K562 (cell line): Measurements from ENCODE around the gene SKAP1. TPM values are rescaled to one million over a fixed set of nuclear protein-coding genes. Genes with fewer than 3 reads are reported as not detected.
"Not testable (repeated sequence)": the region's sequence is repeated elsewhere in the genome, so short reads cannot be mapped to it uniquely, and the experiment has no call there.

ENCODE experiments used
- ATAC-seq: fragments of 200-7000 bp; cut with Tn5 transposase; 3 replicates; pipeline ENCODE4 v1.9.1; 2020; ENCODE audit warnings: moderate library complexity
- BruUV-seq: library from RNA; stranded (reverse); fragments of 400-500 nt; replicated peaks from 2 replicates; lab custom pipeline; 2021; lab: Mats Ljungman, UMichigan
- CTCF ChIA-PET: fragments of 300-600 bp; formaldehyde crosslinking; extraction: SDS; loops from one replicate; lab custom pipeline; 2021; ENCODE audit warnings: low intra/inter-chr PET ratio; lab: Yijun Ruan, JAX
- POLR2A ChIA-PET: fragments of 300-600, 350-650 bp; sonication (Branson Sonifier 250); formaldehyde crosslinking; extraction: SDS; loops from one replicate; lab custom pipeline; 2021; ENCODE audit warnings: antibody characterized with exemption, inconsistent platforms; lab: Yijun Ruan, JAX
- DNase-seq, 4 experiments: peaks; one replicate each; pipeline versions ENCODE4 v3.0.0 to v3.0.0-alpha.2; 2011 to 2018; ENCODE audit warnings: low spot score in 3 of 4, mixed read lengths in 3 of 4; ENCODE audit errors: extremely low read depth in 1 of 4
- FAIRE-seq: peaks from 2 replicates; lab custom pipeline; 2011; peaks lifted over from hg19 to GRCh38; lab: Jason Lieb, UNC
- H2AFZ ChIP-seq: 2 replicates; pipeline ENCODE4 v1.6.0; 2011; ENCODE audit warnings: low read depth, low read length, control low read depth, inconsistent platforms
- H3K27ac ChIP-seq: fragments of 200-600 bp; 3 replicates; pipeline ENCODE4 v1.8.0; 2011; ENCODE audit warnings: low read depth, mild to moderate bottlenecking, control low read depth, inconsistent platforms, low read length, moderate library complexity, mixed read lengths; ENCODE audit errors: extremely low read depth
- H3K27me3 ChIP-seq, 2 experiments: fragments of 300-600 bp in 1 of 2; 2 replicates in 1 of 2; 3 replicates in 1 of 2; pipeline versions ENCODE4 v1.6.0 to v1.8.0; 2011; ENCODE audit warnings: inconsistent platforms in 2 of 2, low read length in 2 of 2, mild to moderate bottlenecking in 1 of 2, mixed read lengths in 1 of 2, moderate library complexity in 1 of 2; ENCODE audit not compliant: control insufficient read depth in 2 of 2, insufficient read depth in 2 of 2
- H3K36me3 ChIP-seq: fragments of 300-600 bp; 3 replicates; pipeline ENCODE4 v1.8.0; 2011; ENCODE audit warnings: mild to moderate bottlenecking, low read length, inconsistent platforms; ENCODE audit not compliant: control insufficient read depth, insufficient read depth
- H3K4me1 ChIP-seq, 2 experiments: fragments of 200-600 bp in 1 of 2; replicated peaks in 1 of 2; 2 replicates in 1 of 2; 3 replicates in 1 of 2; pipeline versions ENCODE4 v1.5.1 to v1.8.0; 2011; ENCODE audit warnings: inconsistent platforms in 2 of 2, low read length in 2 of 2, mild to moderate bottlenecking in 1 of 2, mixed read lengths in 1 of 2, moderate library complexity in 1 of 2; ENCODE audit not compliant: control insufficient read depth in 2 of 2, insufficient read depth in 2 of 2
- H3K4me2 ChIP-seq: 2 replicates; pipeline ENCODE4 v1.6.1; 2011; ENCODE audit warnings: low read length, control low read depth, inconsistent platforms, mixed read lengths; ENCODE audit not compliant: insufficient read depth
- H3K4me3 ChIP-seq: fragments of 200-600 bp; sonication (generic), shearing (Covaris generic); 2 replicates; pipeline ENCODE4 v1.5.1; 2016; ENCODE audit warnings: control low read depth, inconsistent platforms
- H3K79me2 ChIP-seq: fragments of 200-600 bp; 3 replicates; pipeline ENCODE4 v1.8.0; 2011; ENCODE audit warnings: low read length, inconsistent platforms; ENCODE audit not compliant: control insufficient read depth, insufficient read depth
- H3K9ac ChIP-seq, 2 experiments: 2 replicates each; pipeline versions ENCODE4 v1.6.0 to v1.6.1; 2011; ENCODE audit warnings: low read depth in 2 of 2, low read length in 2 of 2, control low read depth in 1 of 2, inconsistent platforms in 1 of 2, mild to moderate bottlenecking in 1 of 2, mixed read lengths in 1 of 2; ENCODE audit not compliant: insufficient read depth in 1 of 2
- H3K9me1 ChIP-seq: one replicate; pipeline ENCODE4 v1.6.0; 2011; ENCODE audit warnings: inconsistent platforms, mild to moderate bottlenecking, low read length, moderate library complexity; ENCODE audit not compliant: control insufficient read depth, insufficient read depth
- H3K9me3 ChIP-seq: replicated peaks from 2 replicates; pipeline ENCODE4 v1.5.1; 2011; ENCODE audit warnings: low read depth, low read length, inconsistent platforms; ENCODE audit not compliant: control insufficient read depth, insufficient read depth
- H4K20me1 ChIP-seq: replicated peaks from 2 replicates; pipeline ENCODE4 v1.6.1; 2011; ENCODE audit warnings: low read length, inconsistent platforms, mixed read lengths; ENCODE audit not compliant: control insufficient read depth, insufficient read depth
- GATA2 ChIP-seq: sonication (generic); formaldehyde crosslinking; IDR thresholded peaks from 2 replicates; pipeline ENCODE4 v1.4.0; 2020; ENCODE audit warnings: mild to moderate bottlenecking, missing genetic modification reagents
- NR2C2 ChIP-seq, 2 experiments: fragments of 200-800 bp in 1 of 2; sonication (Bioruptor generic) in 1 of 2; sonication (generic) in 1 of 2; formaldehyde crosslinking in 1 of 2; IDR thresholded peaks; 2 replicates each; pipeline versions ENCODE4 v1.6.1 to v1.8.0; 2016 to 2022; ENCODE audit warnings: mild to moderate bottlenecking in 1 of 2, missing compliant biosample characterization in 1 of 2, missing genetic modification characterization in 1 of 2, missing genetic modification reagents in 1 of 2
- RBM25 ChIP-seq: fragments of 200-400 bp; formaldehyde crosslinking; IDR thresholded peaks from 2 replicates; pipeline ENCODE4 v1.6.1; 2018; ENCODE audit warnings: low read length, low read depth, moderate library complexity; ENCODE audit not compliant: severe bottlenecking
- SMC3 ChIP-seq: conservative IDR thresholded peaks from 2 replicates; pipeline ENCODE4 v1.6.1; 2011; ENCODE audit warnings: low read depth, low read length, improper control_type of control experiment; ENCODE audit not compliant: insufficient read depth
- SRSF3 ChIP-seq: fragments of 200-400 bp; formaldehyde crosslinking; IDR thresholded peaks from 2 replicates; pipeline ENCODE4 v1.6.1; 2016; ENCODE audit warnings: mild to moderate bottlenecking, low read length, moderate library complexity; ENCODE audit not compliant: insufficient read depth
- STAT5B ChIP-seq: fragments of 250-450 bp; sonication (Bioruptor Pico); IDR thresholded peaks from 2 replicates; pipeline ENCODE4 v1.8.0; 2021; ENCODE audit warnings: mild to moderate bottlenecking, inconsistent platforms
- ZNF311 ChIP-seq: fragments of 250-450 bp; sonication (Bioruptor Pico); IDR thresholded peaks from 2 replicates; pipeline ENCODE4 v1.4.0; 2020; ENCODE audit warnings: mild to moderate bottlenecking, moderate library complexity
- ZNF518B ChIP-seq: fragments of 250-450 bp; sonication (Bioruptor Pico); IDR thresholded peaks from 2 replicates; pipeline ENCODE4 v1.5.0; 2021; ENCODE audit warnings: mild to moderate bottlenecking, moderate library complexity
- WGBS: fragments of 100-300 bp; shearing (Covaris generic); methylation state at CpG from one replicate; pipeline ENCODE4 v1.1.6; 2016; ENCODE audit warnings: low coverage, mixed read lengths; ENCODE audit not compliant: insufficient coverage; ENCODE audit errors: missing lambda C conversion rate; 5-methylcytosine and 5-hydroxymethylcytosine counted together
- in situ Hi-C: fragments of 300-500 bp; cut with MboI; formaldehyde crosslinking; loops from 4 replicates; pipeline ENCODE4 v1.15.0; 2018; ENCODE audit warnings: inconsistent platforms, mixed read lengths
- intact Hi-C: fragments of 100-400 bp; cut with micrococcal nuclease; formaldehyde crosslinking; loops from 2 replicates; pipeline ENCODE4 v1.14.2; 2022
- polyA plus RNA-seq, 8 experiments: library from polyadenylated mRNA; depleted of rRNA in 4 of 8; stranded (reverse) in 5 of 8; unstranded in 3 of 8; fragments of >200 nt; fragmentation: Nextera tagmentation in 2 of 8; fragmentation: Illumina TruSeq in 1 of 8; extraction: Ambion mirVana in 2 of 8; extraction: Trizol in 1 of 8; gene quantifications; 2 replicates each; pipeline versions ENCODE4 v1.2.1 to v1.2.3, GENCODE V29; 2011 to 2014; ENCODE audit warnings: inconsistent platforms in 1 of 8, missing spikeins in 1 of 8
- total RNA-seq, 7 experiments: library from RNA; depleted of rRNA in 6 of 7; stranded (reverse); fragments of >200 nt in 6 of 7; fragmentation: Illumina TruSeq in 2 of 7; extraction: Trizol in 2 of 7; gene quantifications; 2 replicates each; pipeline versions ENCODE4 v1.2.1 to v1.2.3, GENCODE V29; 2011 to 2021; ENCODE audit warnings: low replicate concordance in 1 of 7

The SKAP1 gene
- total and polyA plus RNA-seq, 9 of the 15 experiments (the other 6 are each of a cell fraction or from before 2014, with no cell fraction given) = 0.06 to 0.80 (median 0.10) TPM; not detected in 4

GRCh38 chr17:48286917-48287316 is 143.1 kb downstream of the SKAP1 start:
- H3K27ac ChIP-seq, H3K4me2 ChIP-seq, FAIRE-seq, H2AFZ ChIP-seq, H3K4me1 ChIP-seq, DNase-seq, H3K9me3 ChIP-seq, ATAC-seq, H3K36me3 ChIP-seq, H3K27me3 ChIP-seq, H3K9ac ChIP-seq, intact Hi-C loops, BruUV-seq, H3K79me2 ChIP-seq, in situ Hi-C loops, CTCF ChIA-PET, H3K4me3 ChIP-seq, POLR2A ChIA-PET, H4K20me1 ChIP-seq, H3K9me1 ChIP-seq: not testable (repeated sequence)
- WGBS = 80% methylated on average over 9 of the region's 9 CpGs

GRCh38 chr17:48285614-48286013 is 144.4 kb downstream of the SKAP1 start:
- POLR2A ChIA-PET = no interaction called here
- CTCF ChIA-PET = no interaction called here
- no peak for DNase-seq
- Histone ChIP-seq H4K20me1 (no peaks in the 10 kb centered on the region), H3K9ac (no peak overlapping the region), H3K4me1 (peaks cover 0 to 5% of the 10 kb centered on the region in 2 experiments; a peak in 1 of 5 replicates), H2AFZ (no peak overlapping the region), H3K9me1 (no peaks in the 10 kb centered on the region), H3K9me3 (no peaks in the 10 kb centered on the region), H3K27ac (no peak overlapping the region), H3K4me3 (no peak overlapping the region), H3K79me2 (no peaks in the 10 kb centered on the region), H3K4me2 (no peak overlapping the region), H3K27me3 (no peaks in the 10 kb centered on the region), H3K36me3 (no peaks in the 10 kb centered on the region)
- peak; percentile 10 for TF ChIP-seq RBM25
- TF ChIP-seq SRSF3 = no peak
- no peak for TF ChIP-seq GATA2 (CRISPR knock-in tag)
- TF ChIP-seq SMC3 = no peak
- TF ChIP-seq NR2C2 (CRISPR knock-in tag; IDR thresholded peaks at IDR 0.05) = no peak
- TF ChIP-seq NR2C2 (tag; IDR thresholded peaks at IDR 0.05) = no peak
- no peak for TF ChIP-seq STAT5B (CRISPR knock-in tag)
- TF ChIP-seq ZNF518B (CRISPR knock-in tag) = no peak
- no peak for TF ChIP-seq ZNF311 (CRISPR knock-in tag)
- in situ Hi-C loops (no loop called here), intact Hi-C loops (no loop called here)
- no TSS peak for BruUV-seq
- FAIRE-seq = no peak
- ATAC-seq = no peak
